Measurements from ENCODE around the gene PRRG1. TPM values are rescaled to one million over a fixed set of nuclear protein-coding genes. Genes with fewer than 3 reads are reported as not detected.
A peak's percentile ranks its signal among the peaks of the same experiment; 100 is the strongest.

Gene PRRG1
- total and polyA plus RNA-seq, 8 donors, result 0.75 to 3.2 (median 1.8) TPM

DNA sequence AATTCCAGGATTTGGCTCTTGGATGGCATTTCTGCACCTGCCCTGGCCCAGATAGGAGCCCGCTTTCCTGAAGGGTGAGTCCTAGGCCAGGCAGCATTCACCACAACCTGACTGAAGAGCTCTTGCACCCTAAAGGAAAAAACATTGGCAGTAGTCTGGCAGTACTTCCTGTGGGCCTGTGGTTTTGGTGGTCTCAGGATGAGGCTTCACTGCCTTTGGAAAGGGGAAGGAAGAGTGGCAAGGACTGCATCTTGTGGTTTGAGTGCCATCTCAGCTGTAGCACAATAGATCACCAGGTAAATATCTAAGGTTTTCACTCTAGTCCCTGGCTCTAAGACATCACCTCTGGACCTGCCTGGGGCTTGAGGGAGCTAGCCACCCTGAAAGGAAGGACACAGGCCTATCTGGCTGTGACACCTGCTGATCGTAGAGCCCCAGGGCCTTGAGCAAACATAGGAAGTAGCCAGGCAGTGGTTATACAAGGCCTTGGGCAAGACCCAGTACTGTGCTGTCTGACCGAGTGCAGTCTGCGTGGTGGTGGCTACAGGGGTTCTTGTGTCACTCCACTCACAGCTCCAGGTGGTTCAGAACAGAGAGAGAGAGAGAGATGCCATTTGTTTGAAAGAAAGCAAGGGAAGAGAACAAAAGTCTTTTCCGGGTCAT lies 28.5 kb upstream of the PRRG1 start:
- DNase-seq (no peak), ATAC-seq (no peak), FAIRE-seq (no peak)
- TF ChIP-seq CTCF (IDR thresholded peaks at IDR 0.05), result no peak
- 73 to 83% methylated on average over 5 of the region's 5 CpGs for WGBS, 2 donors
- Histone ChIP-seq H3K36me3 (no peaks in the 10 kb centered on the region), H3K27me3 (peaks cover 0 to 5% (median 0%) of the 10 kb centered on the region in 4 donors), H3K9me3 (no peaks in the 10 kb centered on the region), H3K4me1 (no peaks in the 10 kb centered on the region), H3K27ac (no peak overlapping the region), H3K4me3 (no peak overlapping the region)
- intact Hi-C loops (cut with DNase I), result no loop called here

- TF ChIP-seq CTCF (IDR thresholded peaks at IDR 0.05), result no peak
- DNase-seq, result no peak
- no peak overlapping the region for H3K27ac ChIP-seq
- intact Hi-C loops (cut with DNase I), result no loop called here
- H3K4me1 ChIP-seq, result no peaks in the 10 kb centered on the region
- no peaks in the 10 kb centered on the region for H3K36me3 ChIP-seq
- H3K4me3 ChIP-seq, result no peak overlapping the region
- ATAC-seq, result no peak
- H3K27me3 ChIP-seq, result peaks cover 0 to 12% (median 2%) of the 10 kb centered on the region in 4 donors
- H3K9me3 ChIP-seq, result no peaks in the 10 kb centered on the region
- FAIRE-seq, result no peak
- whole genome bisulfite sequencing, 2 donors, result 40 to 59% methylated on average over 1 of the region's 1 CpG
These were observed 18.5 kb upstream of the PRRG1 start for GRCh38 chrX:37330642-37331041.

DNA sequence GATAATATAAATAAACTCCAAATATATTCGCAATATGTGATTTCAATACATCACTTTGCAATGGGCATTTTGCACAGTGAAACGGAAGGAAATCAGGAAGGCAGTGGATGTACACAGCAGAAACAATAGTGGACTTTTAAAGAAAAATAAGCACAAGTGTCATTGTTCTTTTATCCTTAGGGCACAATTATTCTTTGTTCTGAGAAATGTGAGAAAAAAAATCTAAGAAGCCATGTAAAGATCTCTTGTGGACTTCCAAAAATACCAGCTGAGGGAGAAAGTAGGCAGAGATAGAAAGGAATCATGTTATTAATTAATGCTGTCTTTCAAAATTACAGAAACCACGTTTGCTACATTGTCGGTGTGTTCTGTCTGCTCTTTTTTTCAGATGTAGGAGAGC lies 17.6 kb upstream of the PRRG1 start:
- Histone ChIP-seq H3K4me1 (no peaks in the 10 kb centered on the region), H3K4me3 (no peak overlapping the region), H3K27me3 (peaks cover 0 to 12% (median 2%) of the 10 kb centered on the region in 4 donors), H3K9me3 (no peaks in the 10 kb centered on the region), H3K36me3 (no peaks in the 10 kb centered on the region), H3K27ac (no peak overlapping the region)
- intact Hi-C loops (cut with DNase I), result no loop called here
- ATAC-seq, result no peak
- FAIRE-seq, result no peak
- DNase-seq, result no peak
- WGBS, 2 donors, result 24 to 36% methylated on average over 4 of the region's 4 CpGs
- TF ChIP-seq CTCF (IDR thresholded peaks at IDR 0.05), result no peak

GRCh38 chrX:37332055-37332454 lies 17.1 kb upstream of the PRRG1 start:
- H3K27me3 ChIP-seq, result peaks cover 0 to 12% (median 2%) of the 10 kb centered on the region in 4 donors
- no peak overlapping the region for H3K27ac ChIP-seq
- intact Hi-C loops (cut with DNase I), result no loop called here
- DNase-seq (no peak), ATAC-seq (no peak), FAIRE-seq (no peak)
- H3K4me3 ChIP-seq, result no peak overlapping the region
- no peak for TF ChIP-seq CTCF (IDR thresholded peaks at IDR 0.05)
- 23 to 45% methylated on average over 2 of the region's 2 CpGs for WGBS, 2 donors
- no peaks in the 10 kb centered on the region for H3K4me1 ChIP-seq
- no peaks in the 10 kb centered on the region for H3K9me3 ChIP-seq
- H3K36me3 ChIP-seq, result no peaks in the 10 kb centered on the region

DNA sequence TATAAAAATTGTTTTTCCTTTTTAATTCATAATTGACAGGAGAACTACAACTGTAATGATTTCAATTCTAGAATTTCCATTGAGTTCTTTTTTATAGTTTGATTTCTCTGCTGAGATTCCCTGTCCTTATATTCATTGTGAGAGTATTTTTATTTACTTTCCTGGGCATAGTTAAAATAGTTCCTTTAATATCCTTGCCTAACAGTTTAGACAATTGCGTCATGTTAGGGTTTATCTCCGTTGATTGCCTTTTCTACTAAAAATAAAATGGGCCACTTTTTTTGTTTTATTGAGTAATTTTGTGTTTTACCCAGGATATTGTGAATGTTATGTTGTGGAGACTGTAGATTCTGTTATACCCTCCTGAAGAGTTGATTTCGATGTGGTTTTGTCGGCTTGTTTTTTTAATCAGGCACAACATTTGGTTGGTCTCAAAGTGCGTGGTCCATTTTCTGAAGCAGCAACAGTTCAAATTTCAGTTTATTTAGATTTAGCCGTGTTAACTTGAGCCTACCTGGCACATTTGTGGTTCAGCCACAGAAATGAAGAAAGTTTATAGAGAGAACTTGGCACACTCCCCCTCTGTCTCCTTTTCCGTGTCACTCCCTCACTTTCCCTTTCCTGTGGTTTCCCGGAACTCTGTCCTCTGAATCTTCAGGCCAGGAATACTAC lies 16.0 kb upstream of the PRRG1 start:
- intact Hi-C loops (cut with DNase I), result no loop called here
- Histone ChIP-seq H3K27me3 (peaks cover 0 to 7% (median 2%) of the 10 kb centered on the region in 4 donors), H3K4me1 (no peaks in the 10 kb centered on the region), H3K27ac (no peak overlapping the region), H3K9me3 (no peaks in the 10 kb centered on the region), H3K4me3 (no peak overlapping the region), H3K36me3 (no peaks in the 10 kb centered on the region)
- FAIRE-seq (peak; percentile 86), DNase-seq (no peak), ATAC-seq (no peak)
- 59 to 69% methylated on average over 8 of the region's 8 CpGs for whole genome bisulfite sequencing, 2 donors
- TF ChIP-seq CTCF (IDR thresholded peaks at IDR 0.05), result no peak

Measured in pancreas (tissue), 10 donors.